Neural cell (in vitro differentiated cells): ENCODE results near the gene CDH4.

ENCODE experiments used
- CTCF ChIP-seq: fragments of 450-650 bp; IDR thresholded peaks from 2 replicates; pipeline ENCODE4 v1.5.1; 2014; ENCODE audit warnings: antibody characterized with exemption, mild to moderate bottlenecking, moderate library complexity; ENCODE audit not compliant: poor library complexity, severe bottlenecking
- EP300 ChIP-seq: fragments of 450-650 bp; conservative IDR thresholded peaks from 2 replicates; pipeline ENCODE4 v1.6.1; 2014; ENCODE audit warnings: antibody characterized with exemption, mild to moderate bottlenecking, moderate library complexity; ENCODE audit not compliant: poor library complexity, severe bottlenecking
- POLR2AphosphoS5 ChIP-seq: IDR thresholded peaks from 2 replicates; pipeline ENCODE4 v1.6.1; 2012
- RAD21 ChIP-seq: fragments of 450-650 bp; conservative IDR thresholded peaks from 2 replicates; pipeline ENCODE4 v1.6.1; 2014; ENCODE audit warnings: antibody characterized with exemption, mild to moderate bottlenecking, moderate library complexity
- SMC3 ChIP-seq: fragments of 450-650 bp; conservative IDR thresholded peaks from 2 replicates; pipeline ENCODE4 v1.6.1; 2014; ENCODE audit warnings: antibody characterized with exemption, mild to moderate bottlenecking, moderate library complexity; ENCODE audit not compliant: poor library complexity
- TAF1 ChIP-seq: IDR thresholded peaks from 2 replicates; pipeline ENCODE4 v1.6.1; 2012; ENCODE audit warnings: low read depth

GRCh38 chr20:61609461-61609860, 357.4 kb downstream of the CDH4 start:
- TF ChIP-seq CTCF (no peak), EP300 (no peak), POLR2AphosphoS5 (no peak), SMC3 (no peak), TAF1 (no peak), RAD21 (no peak)
